ENCODE results near the gene IGF2BP2. TPM values are rescaled to one million over a fixed set of nuclear protein-coding genes. Genes with fewer than 3 reads are reported as not detected.
"Not testable (repeated sequence)": the region's sequence is repeated elsewhere in the genome, so short reads cannot be mapped to it uniquely, and the experiment has no call there.

IGF2BP2 gene
- total RNA-seq, 2 donors from 2014 or later: 143 to 162 TPM

DNA sequence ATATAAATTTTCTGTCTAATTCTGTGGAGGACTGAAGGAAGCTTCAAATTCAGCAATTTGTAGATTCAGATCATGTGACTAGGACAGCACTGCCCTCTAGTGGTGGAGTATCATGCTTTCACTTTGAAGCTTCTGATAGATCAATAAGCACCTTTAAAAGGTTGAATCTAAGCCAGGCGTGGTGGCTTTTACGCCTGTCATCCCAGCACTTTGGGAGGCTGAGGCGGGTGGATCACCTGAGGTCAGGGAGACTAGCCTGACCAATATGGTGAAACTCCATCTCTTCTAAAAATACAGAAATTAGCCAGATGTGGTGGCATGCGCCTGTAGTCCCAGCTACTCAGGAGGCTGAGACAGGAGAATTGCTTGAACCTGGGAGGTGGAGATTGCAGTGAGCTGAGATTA is 56.3 kb downstream of the IGF2BP2 start:
- H3K9me3 Mint-ChIP-seq; H3K27me3 Mint-ChIP-seq (ENCODE audit: insufficient read depth); H3K27ac Mint-ChIP-seq; H3K27ac ChIP-seq (ENCODE audit: low read depth, low read length); H3K36me3 ChIP-seq (ENCODE audit: control insufficient read depth, insufficient read depth, low read length); H3K4me3 ChIP-seq (ENCODE audit: low read length); H3K9ac ChIP-seq (ENCODE audit: extremely low read depth, low read length, poor library complexity, severe bottlenecking); H3K4me3 Mint-ChIP-seq; H3K36me3 Mint-ChIP-seq (ENCODE audit: low read depth); H3K27me3 ChIP-seq (ENCODE audit: control insufficient read depth, insufficient read depth, low read length, poor library complexity, severe bottlenecking); H3K9me3 ChIP-seq (ENCODE audit: control insufficient read depth, low read length): not testable (repeated sequence)
- peaks cover 10% of the 10 kb centered on the region for H3K4me1 ChIP-seq (ENCODE audit: control insufficient read depth, insufficient read depth, low read length)
- peaks cover 41% of the 10 kb centered on the region for H3K4me1 Mint-ChIP-seq
- TF ChIP-seq CTCF (conservative IDR thresholded peaks at IDR 0.05): peak; percentile 94
- WGBS, 2 experiments (ENCODE audit: insufficient coverage in 1 of 2, insufficient read length in 1 of 2): 75 to 85% methylated on average over 3 to 4 of the region's 4 CpGs
- peak; percentile 85 for DNase-seq

DNA sequence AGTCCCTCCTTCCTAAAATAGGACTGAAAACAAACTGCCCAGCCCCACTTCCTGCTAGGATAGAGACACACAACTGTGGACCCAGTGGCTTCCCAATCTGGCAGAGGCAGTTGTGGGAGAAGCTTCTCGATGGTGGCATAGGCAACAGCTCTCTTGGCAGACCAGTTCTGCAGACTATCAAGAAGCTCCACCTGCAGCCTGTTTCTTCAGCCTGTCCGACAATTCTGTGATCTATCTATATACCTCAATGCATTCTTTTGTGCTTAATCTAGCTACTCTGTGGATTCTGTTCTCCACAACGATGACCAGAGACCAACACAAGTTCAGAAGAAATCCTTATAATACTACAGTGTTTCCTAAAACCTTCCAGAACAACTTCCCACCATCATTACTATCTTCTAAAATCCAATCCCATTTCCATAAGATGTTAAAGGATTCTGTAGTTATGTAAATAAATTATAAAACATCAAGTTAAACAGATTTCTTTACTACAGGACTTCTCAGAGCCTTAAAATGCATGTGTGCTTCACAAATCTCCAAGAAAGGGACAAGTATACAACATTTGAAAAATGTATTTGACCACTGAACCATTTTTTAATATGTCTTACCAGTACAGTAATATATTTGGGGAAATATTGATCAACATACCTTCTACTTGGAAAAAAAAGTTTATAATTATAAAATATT is 57.7 kb downstream of the IGF2BP2 start:
- no peak overlapping the region for H3K4me3 Mint-ChIP-seq
- Histone ChIP-seq H3K27ac (ENCODE audit: low read depth, low read length) (no peak overlapping the region), H3K36me3 (ENCODE audit: control insufficient read depth, insufficient read depth, low read length) (no peaks in the 10 kb centered on the region), H3K27me3 (ENCODE audit: control insufficient read depth, insufficient read depth, low read length, poor library complexity, severe bottlenecking) (no peaks in the 10 kb centered on the region), H3K4me3 (ENCODE audit: low read length) (no peak overlapping the region), H3K9me3 (ENCODE audit: control insufficient read depth, low read length) (no peaks in the 10 kb centered on the region), H3K4me1 (ENCODE audit: control insufficient read depth, insufficient read depth, low read length) (peaks cover 10% of the 10 kb centered on the region), H3K9ac (ENCODE audit: extremely low read depth, low read length, poor library complexity, severe bottlenecking) (no peak overlapping the region)
- H3K36me3 Mint-ChIP-seq (ENCODE audit: low read depth): no peaks in the 10 kb centered on the region
- no peak for DNase-seq
- no peaks in the 10 kb centered on the region for H3K27me3 Mint-ChIP-seq (ENCODE audit: insufficient read depth)
- TF ChIP-seq CTCF (conservative IDR thresholded peaks at IDR 0.05): no peak
- no peaks in the 10 kb centered on the region for H3K9me3 Mint-ChIP-seq
- H3K27ac Mint-ChIP-seq: no peak overlapping the region
- H3K4me1 Mint-ChIP-seq: peaks cover 36% of the 10 kb centered on the region
- WGBS, 2 experiments (ENCODE audit: insufficient coverage in 1 of 2, insufficient read length in 1 of 2): 95 to 100% methylated on average over 2 to 3 of the region's 3 CpGs

DNA sequence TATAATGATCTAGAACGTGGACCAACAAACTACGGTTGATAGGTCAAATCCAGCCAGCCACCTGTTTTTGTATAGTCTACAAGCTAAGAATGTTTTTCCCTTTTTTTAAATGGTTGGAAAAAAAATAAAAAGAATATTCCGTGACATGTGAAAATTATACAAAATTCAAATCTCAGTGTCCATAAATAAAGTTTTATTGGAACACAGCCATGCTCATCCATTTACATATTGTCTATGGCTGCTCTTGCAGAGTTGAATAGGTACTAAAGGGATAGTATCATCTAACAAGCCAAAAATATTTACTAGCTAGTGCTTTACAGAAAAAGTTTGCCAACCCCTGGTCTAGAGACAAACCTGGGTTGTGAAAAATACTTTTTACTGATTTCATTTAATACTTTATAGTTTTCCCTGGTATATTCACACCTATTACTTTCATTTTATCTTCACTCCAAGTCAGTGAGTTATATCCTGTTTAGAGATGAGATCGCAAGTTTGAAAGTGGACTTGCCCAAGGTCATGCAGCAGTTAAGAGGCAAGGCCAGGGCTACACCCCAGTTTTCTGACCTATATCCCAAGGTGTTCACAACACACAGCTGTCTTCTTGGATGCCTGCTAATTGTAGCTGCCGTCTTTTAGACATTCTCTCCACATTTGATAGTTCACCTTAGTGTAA is 58.4 kb downstream of the IGF2BP2 start:
- Histone ChIP-seq H3K9me3 (ENCODE audit: control insufficient read depth, low read length) (no peaks in the 10 kb centered on the region), H3K4me3 (ENCODE audit: low read length) (no peak overlapping the region), H3K9ac (ENCODE audit: extremely low read depth, low read length, poor library complexity, severe bottlenecking) (no peak overlapping the region), H3K27ac (ENCODE audit: low read depth, low read length) (no peak overlapping the region), H3K27me3 (ENCODE audit: control insufficient read depth, insufficient read depth, low read length, poor library complexity, severe bottlenecking) (no peaks in the 10 kb centered on the region), H3K36me3 (ENCODE audit: control insufficient read depth, insufficient read depth, low read length) (no peaks in the 10 kb centered on the region), H3K4me1 (ENCODE audit: control insufficient read depth, insufficient read depth, low read length) (peaks cover 14% of the 10 kb centered on the region)
- no peak for DNase-seq
- H3K4me3 Mint-ChIP-seq: no peak overlapping the region
- no peaks in the 10 kb centered on the region for H3K36me3 Mint-ChIP-seq (ENCODE audit: low read depth)
- WGBS, 2 experiments (ENCODE audit: insufficient coverage in 1 of 2, insufficient read length in 1 of 2): 92 to 97% methylated on average over 2 to 4 of the region's 5 CpGs
- no peak for TF ChIP-seq CTCF (conservative IDR thresholded peaks at IDR 0.05)
- no peaks in the 10 kb centered on the region for H3K9me3 Mint-ChIP-seq
- H3K4me1 Mint-ChIP-seq: peaks cover 35% of the 10 kb centered on the region
- no peaks in the 10 kb centered on the region for H3K27me3 Mint-ChIP-seq (ENCODE audit: insufficient read depth)
- H3K27ac Mint-ChIP-seq: no peak overlapping the region

Data from endodermal cell (in vitro differentiated cells).